ENCODE data around the gene MOB3B.
A peak's percentile ranks its signal among the peaks of the same experiment; 100 is the strongest.

MOB3B gene

DNA sequence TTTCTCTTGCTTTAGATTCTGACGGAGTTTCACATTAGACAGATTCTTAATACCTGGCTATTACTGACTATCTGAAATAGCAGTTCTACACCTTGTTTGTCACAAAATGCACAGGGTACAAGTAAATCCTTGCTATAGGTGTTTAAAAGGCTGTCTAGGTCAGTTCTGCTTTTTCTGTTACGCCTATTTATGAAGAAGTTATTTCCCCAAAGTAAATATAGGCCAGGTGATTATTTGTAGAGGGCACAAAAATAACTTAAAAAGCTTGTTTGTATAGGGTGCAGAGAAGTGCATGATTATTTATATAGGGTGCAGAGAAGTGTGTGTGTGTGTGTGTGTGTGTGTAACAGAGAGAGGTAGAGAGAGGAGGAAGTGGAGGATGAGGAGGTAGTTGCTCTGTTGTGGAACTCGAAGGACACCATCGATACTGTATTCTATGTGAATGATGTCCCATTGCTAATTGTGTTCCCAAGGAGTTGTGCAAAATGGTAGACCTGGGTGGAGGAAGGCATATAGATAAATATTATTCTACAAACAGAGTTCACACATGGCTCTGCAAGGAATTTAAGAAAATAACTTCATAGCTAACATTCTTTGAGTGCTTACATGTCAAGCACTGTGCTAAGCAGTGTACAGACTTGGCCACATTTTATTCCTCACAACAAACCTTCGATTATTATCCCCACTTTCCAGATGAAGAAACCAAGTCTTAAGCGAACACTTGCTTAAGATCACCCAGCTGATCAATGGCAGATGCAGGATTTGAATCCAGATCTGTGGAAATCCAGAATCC, 136.4 kb downstream of the MOB3B start:
- ATAC-seq (ENCODE audit: low read depth) = peak; percentile 89
- Mint-ChIP-seq H3K9me3 (no peaks in the 10 kb centered on the region), H3K4me3 (peak overlapping the region; percentile 66), H3K36me3 (no peaks in the 10 kb centered on the region), H3K27ac (peak overlapping the region; percentile 72), H3K27me3 (no peaks in the 10 kb centered on the region), H3K4me1 (peaks cover 39% of the 10 kb centered on the region)
- no peak for DNase-seq (ENCODE audit: low spot score in 2 of 2)

DNA sequence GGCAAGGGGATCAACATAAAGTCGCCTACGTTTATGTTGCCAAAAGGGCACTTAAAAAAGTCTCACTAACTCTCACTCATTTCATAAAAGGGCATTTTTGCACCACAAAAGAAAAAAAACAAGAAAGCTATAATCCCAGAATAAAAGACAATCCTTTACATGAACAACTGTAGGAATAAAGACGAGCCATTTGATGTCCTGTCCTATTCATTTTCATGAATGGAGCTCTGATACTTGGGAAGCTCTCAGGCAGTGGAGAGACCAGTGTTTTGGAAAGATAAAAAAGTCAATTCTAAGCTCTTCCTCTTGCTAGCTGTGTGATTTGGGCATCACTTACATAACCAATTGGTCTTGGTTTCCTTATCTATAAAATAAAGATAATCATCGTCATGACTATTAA, 137.2 kb downstream of the MOB3B start:
- ATAC-seq (ENCODE audit: low read depth) (no peak), DNase-seq (ENCODE audit: low spot score in 2 of 2) (no peak)
- Mint-ChIP-seq H3K9me3 (no peaks in the 10 kb centered on the region), H3K27me3 (no peaks in the 10 kb centered on the region), H3K4me3 (no peak overlapping the region), H3K4me1 (peaks cover 43% of the 10 kb centered on the region), H3K27ac (peak overlapping the region; percentile 71), H3K36me3 (no peaks in the 10 kb centered on the region)

DNA sequence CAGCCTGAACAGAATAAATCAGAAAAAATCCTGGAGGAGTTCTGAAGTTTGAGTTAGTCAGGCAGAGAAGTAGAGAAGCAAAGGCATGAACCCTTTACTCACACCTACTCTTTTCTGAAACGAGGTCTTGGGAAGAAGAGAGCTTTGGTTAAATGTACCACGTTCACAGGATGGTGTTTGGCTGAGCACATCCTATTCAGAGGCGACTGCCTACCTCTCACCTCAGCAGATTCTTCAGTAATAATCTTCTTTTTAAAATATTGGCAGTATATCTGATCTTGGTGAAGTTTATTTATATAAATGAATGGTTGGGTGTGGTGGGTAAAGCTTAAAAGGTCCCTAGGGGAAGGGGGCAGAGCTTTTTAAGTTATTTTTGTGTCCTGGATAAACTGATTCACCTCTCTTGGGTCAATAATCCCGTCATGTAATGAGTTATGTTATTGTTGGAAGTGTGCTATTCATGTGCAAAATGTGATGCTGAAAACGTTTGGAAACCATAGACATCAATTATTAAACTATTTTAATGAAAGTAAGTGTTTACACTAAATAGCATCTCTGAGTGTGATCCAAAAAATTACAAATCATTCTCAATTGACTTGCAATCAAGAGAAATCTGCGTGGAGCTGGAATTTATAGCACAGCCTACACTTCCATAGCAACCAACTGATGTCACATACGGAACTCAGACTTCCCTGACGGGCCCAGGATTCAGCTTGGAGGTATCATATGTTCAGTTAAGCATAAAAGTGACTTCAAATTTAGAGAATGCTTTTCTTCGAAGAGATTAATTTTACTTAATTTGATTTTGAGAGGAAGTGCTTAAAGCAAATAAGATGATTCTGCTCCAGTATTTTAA, 138.3 kb downstream of the MOB3B start:
- DNase-seq (ENCODE audit: low spot score in 2 of 2) (no peak), ATAC-seq (ENCODE audit: low read depth) (no peak)
- Mint-ChIP-seq H3K4me3 (no peak overlapping the region), H3K36me3 (no peaks in the 10 kb centered on the region), H3K27ac (peak overlapping the region; percentile 63), H3K9me3 (no peaks in the 10 kb centered on the region), H3K4me1 (peaks cover 47% of the 10 kb centered on the region), H3K27me3 (no peaks in the 10 kb centered on the region)

DNA sequence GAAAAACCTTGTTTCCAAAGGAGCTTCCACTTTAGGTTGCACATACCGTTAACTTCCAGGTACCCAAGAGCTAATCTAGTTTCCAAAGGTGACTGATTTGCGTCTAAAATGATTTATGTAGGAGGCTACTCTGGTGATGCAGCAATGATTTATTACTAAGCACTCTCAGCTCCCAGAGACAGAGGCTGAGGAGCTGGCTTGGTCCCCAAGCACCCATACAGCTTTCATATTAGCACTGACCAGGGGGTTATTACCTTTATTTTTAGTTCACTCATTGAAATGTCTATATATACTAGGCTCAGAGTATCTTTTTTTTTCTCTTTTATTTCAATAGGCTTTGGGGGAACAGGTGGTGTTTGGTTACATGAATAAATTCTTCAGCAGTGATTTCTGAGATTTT, 141.5 kb downstream of the MOB3B start:
- DNase-seq (ENCODE audit: low spot score in 2 of 2) (no peak), ATAC-seq (ENCODE audit: low read depth) (no peak)
- Mint-ChIP-seq H3K4me1 (peaks cover 52% of the 10 kb centered on the region), H3K27ac (peak overlapping the region; percentile 80), H3K27me3 (no peaks in the 10 kb centered on the region), H3K9me3 (no peaks in the 10 kb centered on the region), H3K36me3 (no peaks in the 10 kb centered on the region), H3K4me3 (no peak overlapping the region)

DNA sequence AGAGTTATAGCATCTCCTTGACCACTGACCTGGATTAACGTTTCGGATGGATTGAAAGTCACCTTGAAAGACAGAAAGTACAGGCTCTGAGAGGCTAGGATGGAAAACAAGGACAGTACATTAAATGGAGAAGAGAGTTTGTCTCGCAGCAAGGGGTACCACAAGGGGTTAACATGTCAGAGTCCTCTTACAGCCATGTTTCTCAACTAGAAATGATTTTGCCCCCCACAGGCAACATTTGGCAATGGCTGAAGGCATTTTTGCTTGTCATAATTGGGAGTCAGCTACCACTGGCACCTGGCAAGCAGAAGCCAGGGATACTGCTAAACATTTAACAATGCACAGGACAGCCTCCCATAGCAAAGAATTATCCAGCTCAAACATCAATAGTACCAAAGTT, 141.9 kb downstream of the MOB3B start:
- H3K27me3 Mint-ChIP-seq = no peaks in the 10 kb centered on the region
- no peak overlapping the region for H3K4me3 Mint-ChIP-seq
- ATAC-seq (ENCODE audit: low read depth) (no peak), DNase-seq (ENCODE audit: low spot score in 2 of 2) (no peak)
- H3K4me1 Mint-ChIP-seq = peaks cover 52% of the 10 kb centered on the region
- no peaks in the 10 kb centered on the region for H3K36me3 Mint-ChIP-seq
- H3K9me3 Mint-ChIP-seq = no peaks in the 10 kb centered on the region
- H3K27ac Mint-ChIP-seq = peak overlapping the region; percentile 80

DNA sequence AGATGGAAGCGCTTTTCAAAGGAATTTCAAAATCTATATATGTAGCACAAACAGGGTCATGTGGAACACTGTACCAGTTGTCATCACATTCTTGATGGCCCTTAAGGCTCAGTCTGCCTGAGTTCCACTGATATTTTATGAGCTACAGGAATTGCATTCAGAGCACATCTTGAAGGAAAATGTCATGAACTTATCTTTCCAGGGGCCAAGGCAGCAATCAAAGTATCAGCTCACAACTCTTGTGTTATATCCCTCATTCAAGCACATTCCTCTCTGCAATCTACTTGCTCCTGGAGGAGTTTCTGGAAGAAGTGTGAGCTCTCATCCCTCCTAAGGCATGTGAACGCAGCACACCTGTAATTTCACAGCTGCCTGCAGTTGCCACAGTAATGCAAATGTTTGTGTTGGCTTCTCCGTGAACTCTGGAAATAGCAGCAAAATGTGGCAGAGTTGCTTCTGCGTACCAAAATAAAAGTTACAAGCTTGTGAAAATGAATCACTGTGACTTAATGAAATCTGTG, 143.0 kb downstream of the MOB3B start:
- Mint-ChIP-seq H3K27me3 (no peaks in the 10 kb centered on the region), H3K4me1 (peaks cover 53% of the 10 kb centered on the region), H3K36me3 (no peaks in the 10 kb centered on the region), H3K27ac (peak overlapping the region; percentile 80), H3K4me3 (peak overlapping the region; percentile 34), H3K9me3 (no peaks in the 10 kb centered on the region)
- ATAC-seq (ENCODE audit: low read depth) = peak; percentile 26
- DNase-seq (ENCODE audit: low spot score in 2 of 2) = no peak

DNA sequence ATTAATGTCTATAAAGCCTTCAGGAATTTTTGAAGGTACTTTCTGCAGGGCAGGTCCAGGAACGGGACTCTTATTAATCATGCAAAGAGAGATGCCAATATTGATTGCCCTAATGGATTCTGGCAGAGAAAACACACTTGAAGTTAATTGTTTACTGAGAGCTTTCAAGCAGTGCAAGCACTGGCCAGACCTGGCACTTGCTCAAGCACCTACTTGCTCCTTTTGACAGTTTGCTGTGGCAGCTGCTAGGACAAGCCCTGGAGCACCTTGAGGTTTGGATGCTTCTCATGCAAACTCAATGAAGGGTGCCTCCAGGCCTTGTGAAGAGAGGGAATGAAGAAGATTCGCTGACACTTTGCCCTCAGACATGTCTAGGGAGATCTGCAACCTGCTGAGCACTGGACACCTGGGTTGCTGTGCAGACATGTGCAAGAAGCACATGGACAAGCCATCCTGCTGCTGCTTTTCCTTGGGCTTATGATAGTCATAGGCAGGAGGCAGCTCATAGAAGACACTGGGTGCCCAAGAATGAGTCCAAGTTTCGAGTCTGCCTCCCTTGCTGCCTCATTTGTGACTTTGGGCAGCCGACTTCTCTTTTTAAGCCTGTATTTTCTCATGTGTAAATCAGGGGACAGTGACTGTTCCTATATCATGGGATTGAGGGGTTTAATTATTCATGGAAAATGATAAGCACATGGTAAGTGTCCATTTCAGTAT, 143.8 kb downstream of the MOB3B start:
- Mint-ChIP-seq H3K27me3 (no peaks in the 10 kb centered on the region), H3K27ac (peak overlapping the region; percentile 80), H3K9me3 (no peaks in the 10 kb centered on the region), H3K4me1 (peaks cover 57% of the 10 kb centered on the region), H3K4me3 (peak overlapping the region; percentile 34), H3K36me3 (no peaks in the 10 kb centered on the region)
- no peak for ATAC-seq (ENCODE audit: low read depth)
- no peak for DNase-seq (ENCODE audit: low spot score in 2 of 2)

DNA sequence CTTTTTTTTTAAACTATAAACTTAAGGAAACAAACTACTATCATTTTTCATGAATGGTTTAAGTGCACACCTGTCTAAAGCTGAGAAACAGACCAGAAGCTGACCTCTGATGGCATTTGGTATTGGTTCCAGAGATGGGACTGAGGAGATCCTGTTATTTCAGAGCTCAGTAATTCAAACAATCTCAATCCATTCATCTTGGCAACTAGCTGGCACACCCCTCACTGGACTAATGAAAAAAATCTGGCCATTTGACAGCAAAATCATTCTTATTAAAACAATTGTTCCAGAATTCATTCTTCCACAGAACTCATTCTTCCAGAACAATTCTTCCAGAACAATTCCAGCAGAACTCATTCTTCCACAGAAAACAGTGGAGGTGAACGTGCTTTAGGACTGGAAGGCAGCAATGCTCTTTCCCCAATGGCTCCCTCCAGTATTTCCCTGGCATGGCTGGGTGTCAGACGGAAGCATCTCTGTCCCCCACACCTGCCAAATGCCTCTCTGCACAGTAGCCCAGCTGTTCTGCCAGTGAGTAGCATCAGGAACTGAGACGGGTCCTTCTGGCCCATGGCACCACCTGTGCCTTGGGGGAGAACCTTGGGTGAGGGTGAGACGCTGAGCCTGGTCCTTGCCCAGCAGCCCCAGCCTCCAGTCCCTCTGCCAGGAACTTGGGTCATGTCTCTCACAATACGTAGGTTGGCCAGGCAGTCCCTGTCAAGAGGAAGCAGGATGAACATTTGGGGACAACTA, 145.2 kb downstream of the MOB3B start:
- Mint-ChIP-seq H3K36me3 (no peaks in the 10 kb centered on the region), H3K27me3 (no peaks in the 10 kb centered on the region), H3K4me3 (peak overlapping the region; percentile 31), H3K27ac (peak overlapping the region; percentile 14), H3K9me3 (no peaks in the 10 kb centered on the region), H3K4me1 (peaks cover 62% of the 10 kb centered on the region)
- DNase-seq (ENCODE audit: low spot score in 2 of 2) (no peak), ATAC-seq (ENCODE audit: low read depth) (peak; percentile 36)

DNA sequence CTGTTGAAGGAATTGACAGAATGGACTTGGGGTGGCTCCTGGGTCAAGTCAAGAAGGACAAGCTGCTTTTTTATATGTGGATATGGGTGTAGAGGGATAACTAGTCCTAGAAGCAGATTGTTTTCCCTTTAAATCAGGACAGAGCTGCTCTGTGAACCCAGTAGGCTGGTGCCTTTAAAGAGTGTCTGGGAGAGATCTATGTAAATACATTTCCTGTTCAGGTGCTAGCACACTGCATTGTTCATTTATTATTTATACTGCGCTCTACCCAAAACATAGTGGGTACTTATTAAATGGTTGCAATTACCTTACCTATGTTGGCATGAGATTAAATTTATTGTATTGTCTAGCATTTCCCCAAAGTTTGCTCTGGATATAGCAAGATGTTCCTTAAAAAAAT, 146.1 kb downstream of the MOB3B start:
- Mint-ChIP-seq H3K4me3 (peak overlapping the region; percentile 54), H3K9me3 (no peaks in the 10 kb centered on the region), H3K4me1 (peaks cover 64% of the 10 kb centered on the region), H3K27me3 (no peaks in the 10 kb centered on the region), H3K36me3 (no peaks in the 10 kb centered on the region), H3K27ac (peak overlapping the region; percentile 67)
- ATAC-seq (ENCODE audit: low read depth) = peak; percentile 67
- DNase-seq (ENCODE audit: low spot score in 2 of 2) = no peak

DNA sequence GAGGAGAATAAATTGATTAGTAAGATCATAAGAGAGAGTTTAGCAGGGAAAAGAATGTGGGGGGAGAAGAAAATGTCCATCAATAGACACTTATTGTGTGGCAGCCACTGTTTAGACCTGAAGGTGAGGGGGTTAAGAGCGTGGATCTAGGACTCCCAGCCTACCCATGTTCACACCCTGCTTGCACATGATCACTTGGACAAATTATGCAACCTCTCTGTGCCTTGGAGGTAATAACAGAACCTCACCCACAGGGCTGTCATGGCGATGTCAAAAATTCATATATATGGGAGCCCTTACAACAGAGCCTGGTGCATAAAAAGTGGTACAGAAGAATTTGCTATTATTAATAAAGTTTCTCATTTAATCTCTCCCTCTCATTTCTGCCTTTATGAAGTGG, 146.6 kb downstream of the MOB3B start:
- Mint-ChIP-seq H3K4me3 (peak overlapping the region; percentile 1), H3K9me3 (no peaks in the 10 kb centered on the region), H3K4me1 (peaks cover 69% of the 10 kb centered on the region), H3K27me3 (no peaks in the 10 kb centered on the region), H3K36me3 (no peaks in the 10 kb centered on the region), H3K27ac (peak overlapping the region; percentile 67)
- no peak for ATAC-seq (ENCODE audit: low read depth)
- no peak for DNase-seq (ENCODE audit: low spot score in 2 of 2)

DNA sequence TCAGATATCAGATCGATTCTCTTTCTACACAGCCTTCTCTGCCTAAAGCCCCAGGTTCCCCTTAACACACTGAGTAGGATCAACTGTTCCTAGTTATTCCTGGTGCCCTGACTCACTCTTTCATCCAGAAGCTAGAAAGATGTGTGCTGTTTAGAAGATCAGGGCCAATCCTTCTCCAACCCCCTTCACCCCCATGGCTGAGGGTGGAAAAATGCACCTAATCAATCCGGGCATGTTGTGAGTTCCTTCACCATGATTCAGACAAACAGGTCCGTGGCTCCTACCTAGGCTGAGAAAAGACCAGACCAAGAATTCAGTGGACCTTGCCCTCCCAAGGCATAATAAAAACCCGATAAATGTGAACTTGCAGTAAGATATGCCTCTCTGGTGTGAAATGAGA, 147.3 kb downstream of the MOB3B start:
- peak overlapping the region; percentile 67 for H3K27ac Mint-ChIP-seq

DNA sequence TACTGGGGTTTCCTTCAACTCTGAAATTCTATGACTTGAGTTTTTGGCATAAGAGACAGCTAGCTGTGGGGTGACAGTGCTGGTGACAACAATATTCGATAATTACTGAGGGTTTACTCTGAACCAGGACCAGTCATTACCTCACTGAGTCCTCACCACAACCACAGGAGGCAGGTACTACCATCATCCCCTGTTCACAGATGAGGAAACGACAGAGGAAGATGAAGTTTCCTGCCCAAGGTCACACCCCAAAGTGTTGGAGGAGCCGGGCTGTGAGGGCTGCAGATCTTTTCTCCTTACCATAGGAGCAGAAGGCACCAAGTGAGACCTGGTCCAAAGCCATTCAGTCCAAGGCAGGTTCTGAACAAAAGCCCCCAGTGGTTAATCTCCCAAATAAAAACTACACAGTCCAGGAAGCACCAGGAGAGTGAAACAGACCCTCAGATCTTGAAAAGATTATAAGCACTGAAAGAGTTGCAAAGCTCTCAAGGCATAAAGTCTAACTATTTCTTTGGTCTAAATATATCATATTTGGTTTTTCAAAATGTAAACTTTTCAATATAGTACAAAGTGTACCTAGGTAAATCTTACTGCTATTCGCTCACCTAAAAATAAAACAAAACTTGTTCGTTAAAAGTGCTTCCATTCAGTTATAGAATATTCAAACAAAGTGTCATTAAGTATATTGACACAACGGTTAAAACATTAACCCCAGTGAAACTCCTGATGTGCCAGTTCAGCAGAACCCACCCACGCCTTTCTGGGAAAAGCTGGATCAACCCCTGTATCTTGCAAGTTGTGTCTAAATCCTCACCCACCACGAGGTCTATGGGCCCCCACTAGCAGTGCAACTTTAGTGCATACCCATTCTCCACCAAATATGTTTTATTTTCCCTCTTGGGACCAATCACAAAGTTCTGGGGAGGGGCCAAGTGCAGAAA, 150.0 kb downstream of the MOB3B start:
- DNase-seq (ENCODE audit: low spot score in 2 of 2) = no peak
- H3K27ac Mint-ChIP-seq = peak overlapping the region; percentile 92
- H3K9me3 Mint-ChIP-seq = no peaks in the 10 kb centered on the region
- H3K4me1 Mint-ChIP-seq = peaks cover 63% of the 10 kb centered on the region
- ATAC-seq (ENCODE audit: low read depth) = peak; percentile 32
- no peaks in the 10 kb centered on the region for H3K36me3 Mint-ChIP-seq
- H3K4me3 Mint-ChIP-seq = peak overlapping the region; percentile 52
- H3K27me3 Mint-ChIP-seq = no peaks in the 10 kb centered on the region

More for the DNA sequence above, 147.3 kb downstream of the MOB3B start:
- H3K4me1 Mint-ChIP-seq = peaks cover 71% of the 10 kb centered on the region
- H3K4me3 Mint-ChIP-seq = no peak overlapping the region
- no peak for DNase-seq (ENCODE audit: low spot score in 2 of 2)
- no peaks in the 10 kb centered on the region for H3K9me3 Mint-ChIP-seq
- ATAC-seq (ENCODE audit: low read depth) = no peak
- H3K36me3 Mint-ChIP-seq = no peaks in the 10 kb centered on the region
- H3K27me3 Mint-ChIP-seq = no peaks in the 10 kb centered on the region

Measured in memory B cell (primary cell).